SKM-1 treated with dmso at 0.1 percent for 144 hours (cell line): Measurements from ENCODE around the gene MAN2B1.
"Not testable (repeated sequence)": the region's sequence is repeated elsewhere in the genome, so short reads cannot be mapped to it uniquely, and the experiment has no call there.

Experiments
- DNase-seq: peaks from one replicate; lab custom pipeline; 2025; ENCODE audit not compliant: unreplicated experiment; lab: John Stamatoyannopoulos, UW

The MAN2B1 gene

DNA sequence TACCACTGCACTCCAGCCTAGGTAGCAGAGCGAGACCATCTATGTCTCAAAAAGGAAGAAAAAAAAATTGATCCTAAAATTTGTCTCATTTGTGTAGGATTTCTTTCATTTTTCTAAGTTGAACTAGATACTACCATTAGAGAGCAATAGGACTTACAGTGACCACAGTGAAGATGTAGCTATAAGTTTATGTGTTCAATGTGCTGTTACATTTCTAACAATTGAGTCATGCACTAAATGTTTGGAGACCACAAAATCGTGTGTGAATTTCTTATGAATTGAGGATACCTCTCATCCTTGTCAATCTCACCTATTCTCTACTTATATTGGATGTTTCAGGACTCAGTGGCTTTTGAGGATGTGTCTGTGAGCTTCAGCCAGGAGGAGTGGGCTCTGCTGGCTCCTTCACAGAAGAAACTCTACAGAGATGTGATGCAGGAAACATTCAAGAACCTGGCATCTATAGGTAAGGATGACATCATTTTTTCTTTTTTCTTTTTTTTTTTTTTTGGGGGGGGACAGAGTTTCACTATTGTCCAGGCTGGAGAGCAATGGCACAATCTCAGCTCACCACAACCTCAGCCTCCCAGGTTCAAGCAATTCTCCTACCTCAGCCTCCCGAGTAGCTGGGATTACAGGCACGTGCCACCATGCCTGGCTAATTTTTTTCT lies 43.0 kb downstream of the MAN2B1 start:
- DNase-seq = no peak

- DNase-seq = not testable (repeated sequence)
Measured at GRCh38 chr19:12621253-12622024, 45.1 kb downstream of the MAN2B1 start.

DNA sequence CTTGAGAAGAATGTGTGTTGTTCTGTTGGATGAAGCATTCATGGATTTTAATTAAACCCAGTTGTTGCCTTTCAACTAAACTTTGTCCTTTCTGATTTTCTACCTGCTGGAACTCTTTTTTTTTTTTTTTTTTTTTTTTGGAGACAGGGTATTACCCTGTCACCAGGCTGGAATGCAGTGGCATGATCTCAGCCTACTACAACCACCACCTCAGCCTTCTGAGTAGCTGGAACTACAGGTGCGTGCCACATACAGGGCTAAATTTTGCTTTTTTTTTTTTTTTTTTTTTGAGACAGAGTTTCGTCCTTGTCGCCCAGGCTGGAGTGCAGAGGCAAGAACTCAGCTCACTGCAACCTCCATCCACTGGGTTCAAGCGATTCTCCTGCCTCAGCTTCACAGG lies 48.9 kb downstream of the MAN2B1 start:
- no peak for DNase-seq

- DNase-seq = no peak
Measured at GRCh38 chr19:12611361-12611699, 55.2 kb downstream of the MAN2B1 start.

- peak; percentile 95 for DNase-seq
Measured at GRCh38 chr19:12610540-12611360, 55.8 kb downstream of the MAN2B1 start, which contains the start of the genes ZNF490 and ZNF791. ZNF490 (minus strand) TSS chr19:12610813; CDS start chr19:12610680, 133 bp downstream. ZNF791 (plus strand) TSS chr19:12610920; CDS start chr19:12611080, 160 bp downstream.

- no peak for DNase-seq
Measured at GRCh38 chr19:12607631-12608030, 58.9 kb downstream of the MAN2B1 start.

DNA sequence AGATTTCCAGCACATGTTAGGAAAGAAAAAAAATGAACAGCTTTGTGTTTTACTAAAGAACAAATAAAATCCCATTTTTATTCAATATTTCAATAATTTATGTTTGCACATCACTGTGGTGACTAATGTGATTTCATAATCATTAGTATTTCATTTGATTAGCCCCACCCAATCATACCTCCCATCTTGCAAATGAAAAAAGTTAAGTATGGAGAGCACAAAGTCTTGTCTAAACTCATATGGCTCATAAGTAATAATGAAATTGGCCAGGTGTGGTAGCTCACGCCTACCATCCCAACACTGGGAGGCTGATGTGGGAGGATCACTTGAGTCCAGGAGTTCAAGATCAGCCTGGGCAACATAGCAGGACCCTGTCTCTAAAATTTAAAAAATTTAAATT lies 59.7 kb downstream of the MAN2B1 start:
- no peak for DNase-seq

- no peak for DNase-seq
Measured at GRCh38 chr19:12603714-12604113, 62.8 kb downstream of the MAN2B1 start.

GRCh38 chr19:12597594-12597993 lies 68.9 kb downstream of the MAN2B1 start:
- no peak for DNase-seq

- DNase-seq = no peak
Measured at GRCh38 chr19:12596927-12597548, 69.5 kb downstream of the MAN2B1 start.
